ENCODE data around the gene NUDT17. TPM values are rescaled to one million over a fixed set of nuclear protein-coding genes. Genes with fewer than 3 reads are reported as not detected.

NUDT17 gene
- total and polyA plus RNA-seq, 2 of the 8 experiments (the other 6 are each of a cell fraction or from before 2014, with no cell fraction given), result 2.7 to 4.1 TPM

GRCh38 chr1:145877923-145878486 is 32.6 kb downstream of the NUDT17 start (continued):
- no peak for TF ChIP-seq SIN3A (conservative IDR thresholded peaks at IDR 0.05 in 1 of 2, IDR thresholded peaks at IDR 0.05 in 1 of 2; ENCODE audit: low read depth in 1 of 2, low read length in 2 of 2)
- TF ChIP-seq TBP (IDR thresholded peaks at IDR 0.05; ENCODE audit: low read depth, low read length), result no peak
